K562 (cell line): ENCODE data around the gene UQCC2. TPM values are rescaled to one million over a fixed set of nuclear protein-coding genes. Genes with fewer than 3 reads are reported as not detected.

Experiments
- CCNT2 ChIP-seq: IDR thresholded peaks from 2 replicates; pipeline ENCODE4 v1.6.1; 2011; ENCODE audit warnings: borderline replicate concordance, low read depth, mild to moderate bottlenecking, moderate library complexity, mixed read lengths, low read length; ENCODE audit not compliant: insufficient read length; ENCODE audit errors: extremely low read depth
- DPF2 ChIP-seq: fragments of 450-650 bp; IDR thresholded peaks from 2 replicates; pipeline ENCODE4 v1.6.1; 2016
- FOSL1 ChIP-seq: fragments of 200-800 bp; sonication (Bioruptor generic); conservative IDR thresholded peaks from 2 replicates; pipeline ENCODE4 v1.6.1; 2016; ENCODE audit warnings: missing genetic modification characterization, missing compliant biosample characterization
- ILF3 ChIP-seq: fragments of 450-650 bp; IDR thresholded peaks from 2 replicates; pipeline ENCODE4 v1.6.1; 2018; ENCODE audit warnings: antibody characterized with exemption, mild to moderate bottlenecking, moderate library complexity, borderline replicate concordance
- MECOM ChIP-seq: fragments of 250-450 bp; sonication (Bioruptor Pico); IDR thresholded peaks from 2 replicates; pipeline ENCODE4 v1.8.0; 2022; ENCODE audit warnings: inconsistent platforms
- PRDM10 ChIP-seq: fragments of 450-650 bp; IDR thresholded peaks from 2 replicates; pipeline ENCODE4 v1.6.1; 2018; ENCODE audit not compliant: partially characterized antibody
- RBM34 ChIP-seq: fragments of 200-400 bp; formaldehyde crosslinking; IDR thresholded peaks from 2 replicates; pipeline ENCODE4 v1.6.1; 2018; ENCODE audit warnings: low read length, borderline replicate concordance; ENCODE audit not compliant: insufficient read depth
- SOX6 ChIP-seq: fragments of 450-650 bp; IDR thresholded peaks from 2 replicates; pipeline ENCODE4 v1.6.1; 2014; ENCODE audit warnings: mild to moderate bottlenecking
- TEAD2 ChIP-seq: fragments of 450-650 bp; IDR thresholded peaks from 2 replicates; pipeline ENCODE4 v1.6.1; 2016; ENCODE audit warnings: missing genetic modification characterization, control low read depth, missing compliant biosample characterization
- ZNF12 ChIP-seq: sonication (generic); formaldehyde crosslinking; IDR thresholded peaks from 2 replicates; pipeline ENCODE4 v1.4.0; 2020; ENCODE audit warnings: mild to moderate bottlenecking, missing genetic modification reagents
- ZNF224 ChIP-seq: sonication (generic); formaldehyde crosslinking; IDR thresholded peaks from 2 replicates; pipeline ENCODE4 v1.8.0; 2022; ENCODE audit warnings: mild to moderate bottlenecking, missing genetic modification reagents
- ZNF655 ChIP-seq: fragments of 250-450 bp; sonication (Bioruptor Pico); IDR thresholded peaks from 2 replicates; pipeline ENCODE4 v1.5.0; 2021
- ZNF696 ChIP-seq: fragments of 250-450 bp; sonication (Bioruptor Pico); conservative IDR thresholded peaks from 2 replicates; pipeline ENCODE4 v1.4.0; 2020; ENCODE audit warnings: mild to moderate bottlenecking, moderate library complexity
- polyA plus RNA-seq, 8 experiments: library from polyadenylated mRNA; depleted of rRNA in 4 of 8; stranded (reverse) in 5 of 8; unstranded in 3 of 8; fragments of >200 nt; fragmentation: Nextera tagmentation in 2 of 8; fragmentation: Illumina TruSeq in 1 of 8; extraction: Ambion mirVana in 2 of 8; extraction: Trizol in 1 of 8; gene quantifications; 2 replicates each; pipeline versions ENCODE4 v1.2.1 to v1.2.3, GENCODE V29; 2011 to 2014; ENCODE audit warnings: inconsistent platforms in 1 of 8, missing spikeins in 1 of 8
- total RNA-seq, 7 experiments: library from RNA; depleted of rRNA in 6 of 7; stranded (reverse); fragments of >200 nt in 6 of 7; fragmentation: Illumina TruSeq in 2 of 7; extraction: Trizol in 2 of 7; gene quantifications; 2 replicates each; pipeline versions ENCODE4 v1.2.1 to v1.2.3, GENCODE V29; 2011 to 2021; ENCODE audit warnings: low replicate concordance in 1 of 7
- TF ChIP-seq, protein P1 (sequence below): IDR thresholded peaks from 3 replicates; pipeline ENCODE4 v1.6.1; 2011; ENCODE audit warnings: borderline replicate concordance, mild to moderate bottlenecking, moderate library complexity; ENCODE audit not compliant: insufficient read length; ENCODE audit errors: extremely low read depth
- TF ChIP-seq, protein P2 (sequence below): fragments of 450-650 bp; formaldehyde crosslinking; IDR thresholded peaks from 2 replicates; pipeline ENCODE4 v1.4.0; 2020; ENCODE audit warnings: mild to moderate bottlenecking, mixed read lengths

UQCC2 gene
- total and polyA plus RNA-seq, 9 of the 15 experiments (the other 6 are each of a cell fraction or from before 2014, with no cell fraction given): 58.5 to 927 (median 158) TPM

- TF ChIP-seq ZNF655 (CRISPR knock-in tag) (no peak), RBM34 (no peak), ZNF224 (CRISPR knock-in tag) (no peak), TEAD2 (tag) (no peak), PRDM10 (peak; percentile 41), SOX6 (no peak), ZNF12 (no peak), FOSL1 (tag) (peak; percentile 58), DPF2 (no peak), ZNF696 (CRISPR knock-in tag) (no peak), ILF3 (no peak), CCNT2 (no peak), MECOM (CRISPR knock-in tag) (no peak)
- TF ChIP-seq, protein P1, sequence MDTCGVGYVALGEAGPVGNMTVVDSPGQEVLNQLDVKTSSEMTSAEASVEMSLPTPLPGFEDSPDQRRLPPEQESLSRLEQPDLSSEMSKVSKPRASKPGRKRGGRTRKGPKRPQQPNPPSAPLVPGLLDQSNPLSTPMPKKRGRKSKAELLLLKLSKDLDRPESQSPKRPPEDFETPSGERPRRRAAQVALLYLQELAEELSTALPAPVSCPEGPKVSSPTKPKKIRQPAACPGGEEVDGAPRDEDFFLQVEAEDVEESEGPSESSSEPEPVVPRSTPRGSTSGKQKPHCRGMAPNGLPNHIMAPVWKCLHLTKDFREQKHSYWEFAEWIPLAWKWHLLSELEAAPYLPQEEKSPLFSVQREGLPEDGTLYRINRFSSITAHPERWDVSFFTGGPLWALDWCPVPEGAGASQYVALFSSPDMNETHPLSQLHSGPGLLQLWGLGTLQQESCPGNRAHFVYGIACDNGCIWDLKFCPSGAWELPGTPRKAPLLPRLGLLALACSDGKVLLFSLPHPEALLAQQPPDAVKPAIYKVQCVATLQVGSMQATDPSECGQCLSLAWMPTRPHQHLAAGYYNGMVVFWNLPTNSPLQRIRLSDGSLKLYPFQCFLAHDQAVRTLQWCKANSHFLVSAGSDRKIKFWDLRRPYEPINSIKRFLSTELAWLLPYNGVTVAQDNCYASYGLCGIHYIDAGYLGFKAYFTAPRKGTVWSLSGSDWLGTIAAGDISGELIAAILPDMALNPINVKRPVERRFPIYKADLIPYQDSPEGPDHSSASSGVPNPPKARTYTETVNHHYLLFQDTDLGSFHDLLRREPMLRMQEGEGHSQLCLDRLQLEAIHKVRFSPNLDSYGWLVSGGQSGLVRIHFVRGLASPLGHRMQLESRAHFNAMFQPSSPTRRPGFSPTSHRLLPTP: no peak
- TF ChIP-seq, protein P2, sequence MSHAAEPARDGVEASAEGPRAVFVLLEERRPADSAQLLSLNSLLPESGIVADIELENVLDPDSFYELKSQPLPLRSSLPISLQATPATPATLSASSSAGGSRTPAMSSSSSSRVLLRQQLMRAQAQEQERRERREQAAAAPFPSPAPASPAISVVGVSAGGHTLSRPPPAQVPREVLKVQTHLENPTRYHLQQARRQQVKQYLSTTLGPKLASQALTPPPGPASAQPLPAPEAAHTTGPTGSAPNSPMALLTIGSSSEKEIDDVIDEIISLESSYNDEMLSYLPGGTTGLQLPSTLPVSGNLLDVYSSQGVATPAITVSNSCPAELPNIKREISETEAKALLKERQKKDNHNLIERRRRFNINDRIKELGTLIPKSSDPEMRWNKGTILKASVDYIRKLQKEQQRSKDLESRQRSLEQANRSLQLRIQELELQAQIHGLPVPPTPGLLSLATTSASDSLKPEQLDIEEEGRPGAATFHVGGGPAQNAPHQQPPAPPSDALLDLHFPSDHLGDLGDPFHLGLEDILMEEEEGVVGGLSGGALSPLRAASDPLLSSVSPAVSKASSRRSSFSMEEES (CRISPR knock-in tag): peak; percentile 54
Measured at GRCh38 chr6:33740794-33741193, 29.3 kb upstream of the UQCC2 start (continued).
